Liver (tissue), 9 donors: Measurements from ENCODE around the gene BAIAP2L1. TPM values are rescaled to one million over a fixed set of nuclear protein-coding genes. Genes with fewer than 3 reads are reported as not detected.

Experiments used
- DNase-seq: peaks from one replicate; pipeline ENCODE4 v3.0.0-alpha.2; 2017; ENCODE audit warnings: low spot score
- H3K27ac ChIP-seq, 2 donors: one replicate each; pipeline ENCODE4 v1.7.0; 2013; ENCODE audit warnings: inconsistent platforms in 2 of 2, low read length in 2 of 2, control low read depth in 1 of 2, low read depth in 1 of 2, mild to moderate bottlenecking in 1 of 2
- H3K27me3 ChIP-seq, 4 donors: one replicate each; pipeline versions ENCODE4 v1.6.1 to v1.7.0; 2013; ENCODE audit warnings: low read length in 3 of 4, inconsistent platforms in 1 of 4, mild to moderate bottlenecking in 1 of 4, moderate library complexity in 1 of 4; ENCODE audit not compliant: control insufficient read depth in 4 of 4, insufficient read depth in 4 of 4
- H3K36me3 ChIP-seq, 4 donors: one replicate each; pipeline versions ENCODE4 v1.6.1 to v1.7.0; 2013; ENCODE audit warnings: low read length in 3 of 4, mild to moderate bottlenecking in 3 of 4, low read depth in 1 of 4, moderate library complexity in 1 of 4; ENCODE audit not compliant: control insufficient read depth in 4 of 4, insufficient read depth in 3 of 4
- H3K4me1 ChIP-seq, 4 donors: one replicate each; pipeline versions ENCODE4 v1.6.1 to v1.7.0; 2013; ENCODE audit warnings: low read length in 3 of 4, mild to moderate bottlenecking in 3 of 4, moderate library complexity in 1 of 4; ENCODE audit not compliant: control insufficient read depth in 4 of 4, insufficient read depth in 4 of 4
- H3K4me3 ChIP-seq, 3 donors: one replicate each; pipeline versions ENCODE4 v1.6.1 to v1.7.0; 2013; ENCODE audit warnings: low read length in 3 of 3, control low read depth in 1 of 3, low read depth in 1 of 3, mild to moderate bottlenecking in 1 of 3
- H3K9ac ChIP-seq, 2 donors: one replicate each; pipeline ENCODE4 v1.7.0; 2013; ENCODE audit warnings: low read length in 2 of 2, mild to moderate bottlenecking in 2 of 2, moderate library complexity in 2 of 2, control low read depth in 1 of 2, low read depth in 1 of 2
- H3K9me3 ChIP-seq, 4 donors: one replicate each; pipeline versions ENCODE4 v1.6.1 to v1.7.0; 2013; ENCODE audit warnings: low read length in 3 of 4; ENCODE audit not compliant: control insufficient read depth in 4 of 4
- ATF3 ChIP-seq: IDR thresholded peaks from 2 replicates; pipeline ENCODE4 v1.6.1; 2016; ENCODE audit warnings: antibody characterized with exemption
- CTCF ChIP-seq: fragments of 150-350 bp; IDR thresholded peaks from 2 replicates; pipeline ENCODE4 v1.5.1; 2017; ENCODE audit warnings: improper control_type of control experiment, low read depth, low read length; ENCODE audit not compliant: missing input control
- EGR1 ChIP-seq, 2 donors: IDR thresholded peaks; 2 replicates each; pipeline ENCODE4 v1.6.1; 2016 to 2018; ENCODE audit warnings: antibody characterized with exemption in 2 of 2, low read depth in 2 of 2
- FOXA1 ChIP-seq: IDR thresholded peaks from 2 replicates; pipeline ENCODE4 v1.6.1; 2016; ENCODE audit warnings: antibody characterized with exemption
- FOXA2 ChIP-seq: IDR thresholded peaks from 2 replicates; pipeline ENCODE4 v1.6.1; 2016; ENCODE audit warnings: antibody characterized with exemption
- GABPA ChIP-seq, 2 donors: IDR thresholded peaks in 1 of 2; conservative IDR thresholded peaks in 1 of 2; 2 replicates each; pipeline ENCODE4 v1.6.1; 2016; ENCODE audit warnings: antibody characterized with exemption in 2 of 2, mild to moderate bottlenecking in 1 of 2, moderate library complexity in 1 of 2
- HNF4A ChIP-seq, 2 donors: conservative IDR thresholded peaks; 2 replicates each; pipeline ENCODE4 v1.6.1; 2016; ENCODE audit warnings: antibody characterized with exemption in 2 of 2, mild to moderate bottlenecking in 2 of 2
- HNF4G ChIP-seq: IDR thresholded peaks from 2 replicates; pipeline ENCODE4 v1.6.1; 2016; ENCODE audit warnings: antibody characterized with exemption
- JUND ChIP-seq, 2 donors: IDR thresholded peaks; 2 replicates each; pipeline ENCODE4 v1.6.1; 2016; ENCODE audit warnings: antibody characterized with exemption in 2 of 2
- MAX ChIP-seq: IDR thresholded peaks from 2 replicates; pipeline ENCODE4 v1.6.1; 2016; ENCODE audit warnings: antibody characterized with exemption
- NR2F2 ChIP-seq: IDR thresholded peaks from 2 replicates; pipeline ENCODE4 v1.6.1; 2016; ENCODE audit warnings: antibody characterized with exemption
- RAD21 ChIP-seq, 2 donors: IDR thresholded peaks; 2 replicates each; pipeline ENCODE4 v1.6.1; 2016; ENCODE audit warnings: antibody characterized with exemption in 2 of 2, mild to moderate bottlenecking in 2 of 2
- REST ChIP-seq: IDR thresholded peaks from 2 replicates; pipeline ENCODE4 v1.6.1; 2016; ENCODE audit warnings: antibody characterized with exemption, mild to moderate bottlenecking
- RXRA ChIP-seq, 2 donors: IDR thresholded peaks; 2 replicates each; pipeline ENCODE4 v1.6.1; 2017 to 2018; ENCODE audit warnings: antibody characterized with exemption in 2 of 2, mild to moderate bottlenecking in 1 of 2
- SP1 ChIP-seq: IDR thresholded peaks from 2 replicates; pipeline ENCODE4 v1.6.1; 2018; ENCODE audit warnings: antibody characterized with exemption, mild to moderate bottlenecking
- TAF1 ChIP-seq: conservative IDR thresholded peaks from 2 replicates; pipeline ENCODE4 v1.6.1; 2016; ENCODE audit warnings: antibody characterized with exemption, mild to moderate bottlenecking
- YY1 ChIP-seq: IDR thresholded peaks from 2 replicates; pipeline ENCODE4 v1.6.1; 2016; ENCODE audit warnings: antibody characterized with exemption, mild to moderate bottlenecking
- ZBTB33 ChIP-seq: IDR thresholded peaks from 2 replicates; pipeline ENCODE4 v1.6.1; 2016; ENCODE audit warnings: antibody characterized with exemption
- WGBS: extraction: QIAGEN DNeasy Blood & Tissue Kit; methylation state at CpG from one replicate; pipeline ENCODE4 v1.1.7; 2013; 5-methylcytosine and 5-hydroxymethylcytosine counted together
- polyA plus RNA-seq, 2 donors: library from polyadenylated mRNA; stranded (reverse) in 1 of 2; unstranded in 1 of 2; fragments of 200-250 nt in 1 of 2; fragments of >200 nt in 1 of 2; fragmentation: Nextera tagmentation in 1 of 2; extraction: Ambion mirVana in 1 of 2; gene quantifications; one replicate each; pipeline versions ENCODE4 v1.2.1 to v1.2.3, GENCODE V29; 2013 to 2015
- total RNA-seq, 2 donors: library from RNA; depleted of rRNA; stranded (reverse); fragments of >200 nt; gene quantifications; one replicate each; pipeline ENCODE4 v1.2.3, GENCODE V29; 2014
- donor health status: healthy.
- donor health status: healthy.
- donor health status: healthy.
- donor health status: healthy.
- donor health status: healthy.

The BAIAP2L1 gene
- total and polyA plus RNA-seq, 4 donors = 5.4 to 8.9 (median 8.7) TPM

GRCh38 chr7:98404840-98405239 lies 4.0 kb upstream of the BAIAP2L1 start:
- WGBS = 79% methylated on average over 2 of the region's 2 CpGs
- H3K4me3 ChIP-seq = no peak overlapping the region
- no peak overlapping the region for H3K9ac ChIP-seq
- H3K27me3 ChIP-seq = no peaks in the 10 kb centered on the region
- TF ChIP-seq YY1 = no peak
- no peak for TF ChIP-seq HNF4A (conservative IDR thresholded peaks at IDR 0.05)
- TF ChIP-seq HNF4G = no peak
- no peak for TF ChIP-seq FOXA1
- no peak for TF ChIP-seq NR2F2
- H3K27ac ChIP-seq = no peak overlapping the region
- no peaks in the 10 kb centered on the region for H3K9me3 ChIP-seq
- H3K36me3 ChIP-seq = no peaks in the 10 kb centered on the region
- peaks cover 0 to 5% (median 0%) of the 10 kb centered on the region in 4 donors for H3K4me1 ChIP-seq
- no peak for DNase-seq

GRCh38 chr7:98399890-98400541 lies 874 bp downstream of the BAIAP2L1 start:
- peak overlapping the region; percentile 56 to 60 for H3K9ac ChIP-seq
- H3K27me3 ChIP-seq = no peaks in the 10 kb centered on the region
- H3K4me3 ChIP-seq = peak overlapping the region; percentile 5 to 82 (median 66)
- H3K36me3 ChIP-seq = no peaks in the 10 kb centered on the region
- DNase-seq = no peak
- no peaks in the 10 kb centered on the region for H3K9me3 ChIP-seq
- peak overlapping the region; percentile 70 to 76 for H3K27ac ChIP-seq
- no peak for TF ChIP-seq EGR1 (IDR thresholded peaks at IDR 0.05; ENCODE audit: low read depth in 2 of 2)
- TF ChIP-seq ATF3 = no peak
- TF ChIP-seq FOXA2 = no peak
- TF ChIP-seq HNF4A (conservative IDR thresholded peaks at IDR 0.05) = no peak
- no peak for TF ChIP-seq NR2F2
- no peak for TF ChIP-seq REST
- TF ChIP-seq HNF4G = no peak
- TF ChIP-seq GABPA (IDR thresholded peaks at IDR 0.05 in 1 of 2, conservative IDR thresholded peaks at IDR 0.05 in 1 of 2) = no peak
- TF ChIP-seq SP1 = no peak
- no peak for TF ChIP-seq CTCF
- no peak for TF ChIP-seq TAF1
- no peak for TF ChIP-seq MAX
- TF ChIP-seq RAD21 (IDR thresholded peaks at IDR 0.05) = no peak
- no peak for TF ChIP-seq RXRA (IDR thresholded peaks at IDR 0.05)
- no peak for TF ChIP-seq JUND (IDR thresholded peaks at IDR 0.05)
- no peak for TF ChIP-seq FOXA1
- no peak for TF ChIP-seq ZBTB33
- no peak for TF ChIP-seq YY1
- peaks cover 0 to 19% (median 7%) of the 10 kb centered on the region in 4 donors for H3K4me1 ChIP-seq
- WGBS = 16% methylated on average over 21 of the region's 22 CpGs
